H1 (cell line): ENCODE data around the gene LRP1-AS. TPM values are rescaled to one million over a fixed set of nuclear protein-coding genes. Genes with fewer than 3 reads are reported as not detected.

Experiments used
- ASH2L ChIP-seq: fragments of 200-600, 300-600 bp; sonication (generic); IDR thresholded peaks from one replicate; pipeline ENCODE4 v1.7.1; 2017; ENCODE audit warnings: low read length
- NANOG ChIP-seq: IDR thresholded peaks from 2 replicates; pipeline ENCODE4 v1.6.1; 2011; ENCODE audit warnings: low read length, low read depth, mild to moderate bottlenecking, inconsistent platforms; ENCODE audit not compliant: insufficient read depth, poor library complexity, severe bottlenecking
- POU5F1 ChIP-seq: IDR thresholded peaks from 2 replicates; pipeline ENCODE4 v1.6.1; 2011; ENCODE audit warnings: low read depth, mild to moderate bottlenecking, low read length, moderate library complexity
- RNF2 ChIP-seq: fragments of 200-900, 300-1000 bp; sonication (generic); IDR thresholded peaks from 2 replicates; pipeline ENCODE4 v1.7.1; 2016; ENCODE audit warnings: borderline replicate concordance, low read depth, mild to moderate bottlenecking, antibody characterized with exemption, low read length; ENCODE audit not compliant: poor library complexity, severe bottlenecking; ENCODE audit errors: missing control alignments
- RXRA ChIP-seq: IDR thresholded peaks from 2 replicates; pipeline ENCODE4 v1.6.1; 2011; ENCODE audit warnings: low read depth, mild to moderate bottlenecking, low read length, moderate library complexity; ENCODE audit not compliant: insufficient read depth
- SP2 ChIP-seq: IDR thresholded peaks from 2 replicates; pipeline ENCODE4 v1.6.1; 2012; ENCODE audit warnings: mild to moderate bottlenecking, low read length, inconsistent platforms
- YY1 ChIP-seq: IDR thresholded peaks from 2 replicates; pipeline ENCODE4 v1.6.1; 2011; ENCODE audit warnings: low read depth, mild to moderate bottlenecking, low read length
- ZNF274 ChIP-seq: IDR thresholded peaks from 2 replicates; pipeline ENCODE4 v1.7.0; 2012; ENCODE audit warnings: low read length, borderline replicate concordance; ENCODE audit errors: extremely low read depth
- polyA plus RNA-seq, 7 experiments: library from polyadenylated mRNA; depleted of rRNA in 3 of 7; stranded (reverse) in 5 of 7; unstranded in 2 of 7; fragments of >200 nt in 5 of 7; fragments of 200-250 nt in 2 of 7; gene quantifications; 1 replicate in 5 of 7; 2 replicates in 1 of 7; 4 replicates in 1 of 7; pipeline versions ENCODE4 v1.2.1 to v1.2.3, GENCODE V29; 2011 to 2013; ENCODE audit warnings: missing spikeins in 2 of 7, mixed read lengths in 2 of 7
- total RNA-seq: library from RNA; stranded (reverse); fragmentation: NEBNext Ultra II Directional; extraction: Animal tissue kit (Norgen Biotek cat#: 25700); gene quantifications from 2 replicates; pipeline ENCODE4 v1.2.1, GENCODE V29; 2021

Gene LRP1-AS
- total and polyA plus RNA-seq, 2 of the 8 experiments (the other 6 are each of a cell fraction or from before 2014, with no cell fraction given): not detected

- TF ChIP-seq RNF2 (no peak), SP2 (no peak), NANOG (no peak), RXRA (no peak), ZNF274 (no peak), POU5F1 (no peak), YY1 (no peak), ASH2L (no peak)
Observed at GRCh38 chr12:57160040-57160439, 12.6 kb upstream of the LRP1-AS start (continued).
